ENCODE results near the gene PEF1.

- TF ChIP-seq, protein P1, sequence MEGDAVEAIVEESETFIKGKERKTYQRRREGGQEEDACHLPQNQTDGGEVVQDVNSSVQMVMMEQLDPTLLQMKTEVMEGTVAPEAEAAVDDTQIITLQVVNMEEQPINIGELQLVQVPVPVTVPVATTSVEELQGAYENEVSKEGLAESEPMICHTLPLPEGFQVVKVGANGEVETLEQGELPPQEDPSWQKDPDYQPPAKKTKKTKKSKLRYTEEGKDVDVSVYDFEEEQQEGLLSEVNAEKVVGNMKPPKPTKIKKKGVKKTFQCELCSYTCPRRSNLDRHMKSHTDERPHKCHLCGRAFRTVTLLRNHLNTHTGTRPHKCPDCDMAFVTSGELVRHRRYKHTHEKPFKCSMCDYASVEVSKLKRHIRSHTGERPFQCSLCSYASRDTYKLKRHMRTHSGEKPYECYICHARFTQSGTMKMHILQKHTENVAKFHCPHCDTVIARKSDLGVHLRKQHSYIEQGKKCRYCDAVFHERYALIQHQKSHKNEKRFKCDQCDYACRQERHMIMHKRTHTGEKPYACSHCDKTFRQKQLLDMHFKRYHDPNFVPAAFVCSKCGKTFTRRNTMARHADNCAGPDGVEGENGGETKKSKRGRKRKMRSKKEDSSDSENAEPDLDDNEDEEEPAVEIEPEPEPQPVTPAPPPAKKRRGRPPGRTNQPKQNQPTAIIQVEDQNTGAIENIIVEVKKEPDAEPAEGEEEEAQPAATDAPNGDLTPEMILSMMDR (IDR thresholded peaks at IDR 0.05) = no peak
- no peak for TF ChIP-seq POLR2A (IDR thresholded peaks at IDR 0.05)
Observed at GRCh38 chr1:31688233-31688918, 43.7 kb upstream of the PEF1 start.
